Duodenal mucosa (tissue), 2 donors: Measurements from ENCODE around the gene SMIM5.
A peak's percentile ranks its signal among the peaks of the same experiment; 100 is the strongest.
"Not testable (repeated sequence)": the region's sequence is repeated elsewhere in the genome, so short reads cannot be mapped to it uniquely, and the experiment has no call there.

ENCODE experiments used
- H3K27ac ChIP-seq: one replicate; pipeline ENCODE4 v1.7.0; 2013; ENCODE audit warnings: low read depth, low read length
- H3K27me3 ChIP-seq, 2 donors: one replicate each; pipeline ENCODE4 v1.7.0; 2013; ENCODE audit warnings: low read length in 2 of 2, control low read depth in 1 of 2; ENCODE audit not compliant: insufficient read depth in 2 of 2, control insufficient read depth in 1 of 2
- H3K36me3 ChIP-seq, 2 donors: one replicate each; pipeline ENCODE4 v1.7.0; 2013; ENCODE audit warnings: low read length in 2 of 2, control low read depth in 1 of 2; ENCODE audit not compliant: insufficient read depth in 2 of 2, control insufficient read depth in 1 of 2
- H3K4me1 ChIP-seq, 2 donors: one replicate each; pipeline ENCODE4 v1.7.0; 2013; ENCODE audit warnings: low read length in 2 of 2, control low read depth in 1 of 2; ENCODE audit not compliant: insufficient read depth in 2 of 2, control insufficient read depth in 1 of 2
- H3K4me3 ChIP-seq, 2 donors: one replicate each; pipeline ENCODE4 v1.7.0; 2013; ENCODE audit warnings: low read length in 2 of 2, low read depth in 1 of 2
- H3K9ac ChIP-seq, 2 donors: one replicate each; pipeline ENCODE4 v1.7.0; 2013; ENCODE audit warnings: low read length in 2 of 2, low read depth in 1 of 2
- H3K9me3 ChIP-seq, 2 donors: one replicate each; pipeline ENCODE4 v1.7.0; 2013; ENCODE audit warnings: low read length in 2 of 2, control low read depth in 1 of 2; ENCODE audit not compliant: control insufficient read depth in 1 of 2

SMIM5 gene

DNA sequence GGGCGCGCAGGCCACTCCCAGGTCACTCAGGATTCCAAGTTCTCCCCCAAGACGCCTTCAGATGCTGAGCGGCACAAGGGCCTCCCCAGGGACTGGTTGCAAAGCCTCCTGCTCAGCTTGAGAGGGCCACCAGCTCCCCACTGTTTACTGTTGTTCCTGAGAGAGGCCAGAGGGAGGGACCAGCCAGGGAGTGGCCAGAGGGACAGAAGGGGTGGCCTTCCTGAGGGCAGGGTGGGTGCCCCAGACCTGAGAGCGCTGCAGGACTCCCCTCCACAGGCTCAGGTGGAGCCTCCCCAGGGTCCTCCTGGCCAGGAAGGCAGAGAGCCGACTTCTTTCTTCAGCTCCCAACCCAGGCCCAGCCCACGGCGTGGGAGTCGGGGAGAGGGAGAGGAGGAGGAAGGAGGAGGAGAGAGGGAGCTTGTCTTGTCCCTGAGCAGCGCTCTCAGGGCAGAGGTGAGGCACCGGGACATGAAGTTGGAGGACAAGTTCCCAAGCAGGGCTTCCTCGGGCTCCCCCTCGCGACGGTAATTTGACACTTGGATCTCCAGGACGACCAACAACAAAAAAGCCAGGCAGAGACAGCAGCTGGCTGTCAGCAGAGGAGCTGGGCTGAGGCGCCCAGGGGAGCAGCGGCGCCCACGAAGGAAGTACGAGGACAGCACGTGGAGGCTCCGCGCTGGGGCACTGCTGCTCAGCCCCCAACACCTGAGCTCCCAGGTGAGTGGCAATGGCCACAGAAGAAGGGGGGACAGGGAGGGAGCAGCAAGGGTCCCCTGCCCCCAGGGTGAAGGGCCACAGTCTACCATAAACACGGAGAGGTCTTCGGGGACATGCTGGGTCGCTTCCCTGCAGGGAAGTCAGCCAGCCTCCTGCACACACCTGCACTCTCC lies 497 bp downstream of the SMIM5 start:
- no peaks in the 10 kb centered on the region for H3K9me3 ChIP-seq
- H3K36me3 ChIP-seq: peaks cover 0 to 21% of the 10 kb centered on the region in 2 donors
- H3K27ac ChIP-seq: peak overlapping the region; percentile 77
- peak overlapping the region; percentile 30 to 51 for H3K9ac ChIP-seq
- H3K27me3 ChIP-seq: no peaks in the 10 kb centered on the region
- H3K4me3 ChIP-seq: peak overlapping the region; percentile 24 to 54
- peaks cover 51 to 58% of the 10 kb centered on the region in 2 donors for H3K4me1 ChIP-seq

DNA sequence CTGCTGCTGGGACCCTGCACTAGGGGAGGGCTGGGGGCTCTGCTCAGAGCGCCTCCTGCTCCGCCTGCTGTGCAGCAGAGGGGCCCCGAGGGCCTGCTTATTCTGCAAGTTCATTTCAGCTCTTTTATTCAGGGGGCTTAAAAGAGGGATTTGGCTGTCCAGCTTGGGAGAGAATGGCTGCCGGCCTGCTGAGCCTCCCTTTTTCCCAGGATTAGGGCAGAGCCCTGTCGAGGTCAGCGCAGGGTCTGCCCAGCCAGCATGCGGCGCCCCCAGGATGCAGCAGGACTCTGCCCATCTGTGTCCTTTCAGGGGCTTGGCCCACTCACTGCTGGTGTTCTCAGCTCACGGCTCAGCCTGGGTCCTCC lies 1.1 kb downstream of the SMIM5 start:
- peak overlapping the region; percentile 30 to 51 for H3K9ac ChIP-seq
- H3K36me3 ChIP-seq: peaks cover 0 to 21% of the 10 kb centered on the region in 2 donors
- H3K4me1 ChIP-seq: peaks cover 51 to 58% of the 10 kb centered on the region in 2 donors
- no peaks in the 10 kb centered on the region for H3K27me3 ChIP-seq
- peak overlapping the region; percentile 7 to 19 for H3K4me3 ChIP-seq
- peak overlapping the region; percentile 77 for H3K27ac ChIP-seq
- H3K9me3 ChIP-seq: no peaks in the 10 kb centered on the region

DNA sequence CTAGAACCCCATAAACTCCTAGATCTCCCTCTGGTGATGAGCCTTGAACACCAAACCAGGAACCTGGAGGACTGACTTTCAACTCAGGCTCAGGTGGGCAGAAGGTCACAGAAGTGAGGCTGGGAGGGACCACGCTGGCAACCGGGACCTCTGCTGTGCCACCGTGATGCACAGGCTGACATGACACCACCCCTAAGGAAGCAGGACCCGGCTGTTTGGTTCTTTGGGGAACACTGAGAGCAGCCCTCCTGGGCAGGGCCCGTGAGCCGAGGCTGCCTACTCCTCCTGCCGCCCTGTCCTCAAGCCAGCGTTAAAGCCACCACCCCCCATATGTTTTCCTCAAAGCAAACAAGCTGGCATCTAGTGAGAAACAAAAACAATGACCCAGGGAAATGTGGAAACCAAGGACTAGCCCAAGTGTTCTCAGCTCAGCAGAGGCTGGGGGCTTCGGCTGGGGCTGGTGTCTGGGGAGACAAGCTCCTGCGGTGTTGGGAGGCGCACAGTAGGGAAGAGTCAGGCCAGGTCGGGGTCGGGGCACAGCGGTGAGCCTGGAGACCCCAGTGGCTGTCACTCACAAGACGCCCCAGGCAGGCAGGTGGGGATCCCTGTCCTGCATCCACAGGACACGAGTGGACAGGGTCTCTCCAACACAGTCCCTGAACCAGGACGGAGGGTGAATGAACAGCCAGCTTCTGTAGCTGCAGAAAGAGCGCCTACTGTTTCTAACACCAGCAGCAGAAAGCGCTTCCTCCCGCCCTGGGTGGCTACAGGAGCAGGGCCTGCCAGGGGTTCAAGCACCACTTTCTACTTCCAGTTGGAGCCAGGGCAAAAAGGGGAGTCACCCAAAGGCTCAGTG lies 1.7 kb downstream of the SMIM5 start:
- Histone ChIP-seq H3K27me3 (no peaks in the 10 kb centered on the region), H3K4me1 (peaks cover 55 to 62% of the 10 kb centered on the region in 2 donors), H3K9ac (peak overlapping the region; percentile 51 to 57), H3K27ac (peak overlapping the region; percentile 77), H3K36me3 (peaks cover 0 to 17% of the 10 kb centered on the region in 2 donors), H3K4me3 (peak overlapping the region in 1 of 2 donors; percentile 19), H3K9me3 (no peaks in the 10 kb centered on the region)

GRCh38 chr17:75635610-75636202 lies 2.5 kb downstream of the SMIM5 start:
- peaks cover 63 to 69% of the 10 kb centered on the region in 2 donors for H3K4me1 ChIP-seq
- H3K36me3 ChIP-seq: peaks cover 0 to 11% of the 10 kb centered on the region in 2 donors
- no peaks in the 10 kb centered on the region for H3K27me3 ChIP-seq
- no peak overlapping the region for H3K4me3 ChIP-seq
- H3K27ac ChIP-seq: peak overlapping the region; percentile 36
- H3K9ac ChIP-seq: peak overlapping the region; percentile 49 to 57
- no peaks in the 10 kb centered on the region for H3K9me3 ChIP-seq

DNA sequence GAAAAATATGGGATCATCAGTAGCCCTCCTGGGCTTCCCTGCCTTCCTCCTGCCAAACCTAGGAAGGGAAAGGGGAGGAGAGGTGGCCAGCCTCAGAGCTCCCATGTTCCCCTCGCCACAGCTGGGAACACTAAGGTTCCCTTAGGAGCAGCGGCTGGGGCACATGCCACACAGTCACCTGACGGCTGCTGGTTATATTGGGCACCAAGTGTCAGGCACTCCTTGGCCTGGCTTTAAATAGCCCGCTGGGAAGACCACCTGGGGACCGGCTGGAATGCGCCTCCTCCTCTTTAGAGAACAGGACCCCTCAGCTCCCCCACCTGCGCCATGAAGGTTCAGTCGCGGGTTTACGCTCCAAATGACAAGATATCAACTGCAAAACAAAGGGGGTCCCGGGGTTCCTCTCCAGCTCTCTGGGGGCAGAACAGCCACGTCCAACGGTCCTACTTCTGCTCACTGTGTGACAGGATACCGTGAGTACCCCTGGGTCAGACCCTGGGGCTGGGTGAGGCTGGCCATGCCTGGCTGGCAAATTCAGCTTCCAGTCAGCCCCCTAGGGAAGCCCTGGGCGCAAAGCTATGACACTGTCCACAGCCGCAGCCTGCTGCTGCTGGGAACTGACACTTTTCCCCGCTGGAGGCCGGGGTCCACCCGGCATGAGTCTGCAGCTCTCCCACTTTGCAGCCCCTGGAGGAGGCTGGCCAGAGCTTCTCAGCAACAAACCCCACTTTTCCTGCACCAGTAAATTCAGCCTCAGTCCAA lies 3.3 kb downstream of the SMIM5 start:
- Histone ChIP-seq H3K36me3 (peaks cover 0 to 11% of the 10 kb centered on the region in 2 donors), H3K4me3 (no peak overlapping the region), H3K27ac (peak overlapping the region; percentile 37), H3K9ac (peak overlapping the region; percentile 43 to 49), H3K9me3 (no peaks in the 10 kb centered on the region), H3K4me1 (peaks cover 71% of the 10 kb centered on the region in 2 donors), H3K27me3 (no peaks in the 10 kb centered on the region)

DNA sequence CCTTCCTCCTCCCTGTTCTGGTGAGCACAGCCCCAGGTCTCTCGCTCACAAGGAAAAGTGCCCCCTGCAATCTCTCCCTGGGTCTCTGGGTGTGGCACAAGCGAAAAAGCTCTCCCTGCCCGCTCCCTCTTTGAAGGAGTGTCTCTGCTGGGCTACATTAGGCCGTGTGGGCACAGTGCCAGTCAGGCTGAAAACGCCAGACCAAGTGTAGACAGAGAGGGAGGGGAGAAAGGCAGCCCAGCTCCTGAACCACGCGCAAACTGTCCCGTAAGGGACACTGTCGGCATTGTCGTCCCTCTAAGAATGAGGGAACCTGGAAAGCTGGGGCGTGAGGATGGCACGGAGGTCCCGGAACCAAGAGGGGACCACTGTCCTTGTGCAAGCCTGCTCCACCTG lies 3.9 kb downstream of the SMIM5 start:
- Histone ChIP-seq H3K4me1 (peaks cover 74 to 77% of the 10 kb centered on the region in 2 donors), H3K4me3 (no peak overlapping the region), H3K27me3 (no peaks in the 10 kb centered on the region), H3K27ac (peak overlapping the region; percentile 37), H3K36me3 (peaks cover 0 to 7% of the 10 kb centered on the region in 2 donors), H3K9ac (peak overlapping the region; percentile 34 to 49), H3K9me3 (no peaks in the 10 kb centered on the region)

DNA sequence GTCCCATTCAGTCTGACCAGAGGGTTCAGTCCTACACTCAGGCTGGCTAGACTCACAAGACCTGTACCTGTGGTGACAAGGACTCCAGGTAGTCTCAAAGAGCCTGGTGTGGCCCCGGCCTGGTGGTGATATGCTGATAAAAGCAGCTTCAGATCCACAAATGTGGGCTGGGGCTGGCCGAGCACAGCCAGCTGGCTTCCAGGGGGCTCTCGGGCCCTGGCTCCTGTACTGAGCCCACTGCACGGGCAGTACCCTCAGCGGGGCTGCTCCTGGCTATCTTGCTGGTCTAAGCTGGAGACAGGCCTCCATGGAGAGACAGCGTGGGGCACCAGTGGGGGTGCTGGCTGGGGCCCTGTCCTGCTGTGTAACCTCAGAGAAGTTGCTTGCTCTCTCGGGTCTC lies 4.3 kb downstream of the SMIM5 start:
- Histone ChIP-seq H3K27ac (no peak overlapping the region), H3K9me3 (no peaks in the 10 kb centered on the region), H3K36me3 (peaks cover 0 to 7% of the 10 kb centered on the region in 2 donors), H3K4me3 (no peak overlapping the region), H3K27me3 (no peaks in the 10 kb centered on the region), H3K9ac (peak overlapping the region; percentile 34 to 49), H3K4me1 (peaks cover 72 to 80% of the 10 kb centered on the region in 2 donors)

GRCh38 chr17:75638039-75638438 lies 4.8 kb downstream of the SMIM5 start:
- not testable (repeated sequence) for H3K27ac ChIP-seq, H3K36me3 ChIP-seq

DNA sequence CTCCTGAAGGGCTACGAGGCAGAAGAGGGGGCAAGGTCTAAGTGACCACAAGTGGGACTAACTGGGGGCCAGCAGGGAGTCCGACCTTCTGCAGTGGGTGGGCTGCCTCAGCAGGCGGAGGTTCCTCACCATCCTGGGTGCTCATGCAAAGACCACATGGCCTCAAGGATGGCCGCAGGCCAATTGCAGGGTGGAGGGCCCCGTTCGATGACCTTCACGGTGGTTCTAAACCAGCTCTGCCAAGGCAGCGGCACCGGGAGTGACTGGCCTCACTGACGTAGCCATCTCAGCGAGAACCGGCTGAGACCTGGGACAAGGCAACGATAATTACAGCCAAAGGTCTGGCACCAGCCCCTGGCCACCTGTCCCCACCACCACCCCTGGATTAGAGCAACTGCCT lies 5.7 kb downstream of the SMIM5 start:
- Histone ChIP-seq H3K27me3 (no peaks in the 10 kb centered on the region), H3K9ac (no peak overlapping the region), H3K36me3 (peaks cover 0 to 7% of the 10 kb centered on the region in 2 donors), H3K4me1 (peaks cover 65 to 77% of the 10 kb centered on the region in 2 donors), H3K4me3 (no peak overlapping the region), H3K27ac (no peak overlapping the region), H3K9me3 (no peaks in the 10 kb centered on the region)

More at GRCh38 chr17:75638039-75638438, 4.8 kb downstream of the SMIM5 start:
- not testable (repeated sequence) for H3K9me3 ChIP-seq, H3K27me3 ChIP-seq, H3K9ac ChIP-seq, H3K4me3 ChIP-seq
- peaks cover 74 to 80% of the 10 kb centered on the region in 2 donors for H3K4me1 ChIP-seq
